CMK (cell line): ENCODE results near the gene CYBC1.

ENCODE experiments used
- DNase-seq: peaks from one replicate; pipeline ENCODE4 v3.0.0-alpha.2; 2010; ENCODE audit warnings: low read depth

CYBC1 gene

GRCh38 chr17:82450357-82451106 is at the start of gene CYBC1:
Gene CYBC1 (minus strand): TSS chr17:82450752. CDS start chr17:82449254, 1,498 bp downstream.
- peak; percentile 79 for DNase-seq

GRCh38 chr17:82497483-82498405 is 47.2 kb upstream of the CYBC1 start:
- DNase-seq, result no peak

DNA sequence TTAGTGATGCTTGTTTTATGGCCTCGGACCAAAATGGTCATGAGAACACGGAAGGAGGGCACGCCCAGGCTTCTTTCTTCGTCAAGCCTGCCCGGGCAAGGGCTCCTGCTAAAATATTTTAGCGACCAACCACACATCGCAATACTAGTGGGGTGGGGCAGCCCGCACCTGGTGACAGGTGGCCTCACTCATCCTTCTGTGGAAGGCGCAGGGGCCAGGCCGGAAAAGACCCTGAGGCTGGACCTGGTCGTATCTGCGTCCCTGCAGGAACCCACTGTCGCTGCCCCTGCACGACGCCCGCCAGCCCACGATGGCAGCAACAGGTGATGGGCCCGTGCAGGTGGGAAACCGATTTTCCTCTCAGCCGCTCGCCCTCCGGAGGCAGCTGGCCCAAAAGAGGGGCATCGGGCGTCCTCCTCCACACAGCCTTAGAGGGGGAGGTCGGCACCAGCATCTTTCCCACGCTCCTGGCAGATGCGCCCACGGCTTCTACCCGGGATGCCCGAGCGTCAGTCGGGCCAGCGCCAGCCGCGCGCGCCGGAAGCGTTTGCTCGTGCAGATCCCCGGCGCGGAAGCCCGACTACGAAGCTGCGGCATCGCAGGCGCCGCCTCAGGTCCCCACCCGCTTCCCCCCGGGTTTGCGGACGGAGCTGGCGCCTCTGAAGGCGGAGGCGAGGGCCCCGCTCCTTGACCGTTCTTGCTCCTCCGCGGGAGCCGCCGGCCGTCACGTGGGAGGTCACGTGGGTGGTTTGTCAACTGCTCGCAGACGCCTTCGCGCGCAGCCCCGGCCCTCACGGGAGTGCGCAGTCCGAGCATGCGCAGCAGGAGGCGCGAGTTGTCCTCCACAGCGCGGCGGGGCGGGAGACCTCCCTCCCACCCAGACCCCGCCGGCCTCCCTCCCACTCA is 46.2 kb upstream of the CYBC1 start:
- DNase-seq, result peak; percentile 95

- DNase-seq, result no peak
Observed at GRCh38 chr17:82495844-82496528, 45.4 kb upstream of the CYBC1 start.

- DNase-seq, result peak; percentile 99
Observed at GRCh38 chr17:82494236-82495055, 43.9 kb upstream of the CYBC1 start.

DNA sequence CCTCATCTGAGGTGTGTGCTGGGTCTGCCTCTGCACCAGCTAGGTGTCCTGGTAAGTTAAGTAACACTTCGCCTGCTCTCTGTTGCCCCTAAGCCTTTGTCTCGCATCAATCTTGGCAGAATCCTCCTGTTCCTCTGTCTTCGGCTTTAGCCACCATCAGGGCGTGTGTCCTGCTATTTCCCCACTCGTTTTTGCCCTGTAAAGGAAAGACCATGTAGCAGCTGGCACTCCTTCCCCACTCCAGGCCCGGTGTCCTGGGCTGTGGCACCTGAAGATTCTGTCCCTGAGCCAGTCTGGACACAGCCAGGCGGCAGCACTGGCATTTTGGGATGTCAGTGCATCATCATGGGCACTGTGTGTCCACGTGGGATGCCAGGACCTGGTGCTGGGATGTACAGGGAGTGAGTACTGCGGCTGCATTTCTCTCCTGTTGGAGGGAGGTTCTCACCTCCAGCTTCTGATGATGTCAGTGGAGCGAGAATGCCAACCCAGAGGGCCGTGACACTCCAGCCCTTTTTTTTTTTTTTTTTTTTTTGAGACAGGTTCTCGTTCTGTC is 42.8 kb upstream of the CYBC1 start:
- DNase-seq, result no peak

DNA sequence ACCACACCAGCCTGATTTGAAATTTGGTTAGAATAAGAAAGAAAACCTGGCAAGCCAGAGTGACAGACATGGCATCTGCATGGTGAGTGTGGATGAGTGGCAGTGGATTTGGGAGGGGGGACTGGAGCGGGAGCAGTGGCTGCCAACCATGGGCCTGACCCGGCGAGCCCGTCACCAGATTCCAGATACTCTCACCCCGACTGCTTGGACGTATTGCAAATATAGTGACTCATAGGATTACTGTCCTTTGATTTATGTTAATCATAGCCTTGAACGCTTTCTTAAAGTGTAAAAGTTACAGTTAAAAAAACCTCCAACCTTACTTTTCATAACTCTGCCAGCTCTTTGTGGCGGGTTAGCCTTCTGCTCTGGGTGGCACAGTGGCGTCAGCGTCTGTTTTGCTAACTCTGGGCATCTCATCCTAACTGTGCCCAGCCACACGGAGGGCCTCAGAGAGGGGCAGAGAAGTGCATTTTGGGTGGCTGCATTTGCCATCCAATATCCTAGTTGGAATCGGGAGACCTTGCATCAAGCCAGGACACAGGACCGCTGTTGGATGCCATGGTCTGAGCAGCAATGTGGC is 42.2 kb upstream of the CYBC1 start:
- DNase-seq, result no peak

DNA sequence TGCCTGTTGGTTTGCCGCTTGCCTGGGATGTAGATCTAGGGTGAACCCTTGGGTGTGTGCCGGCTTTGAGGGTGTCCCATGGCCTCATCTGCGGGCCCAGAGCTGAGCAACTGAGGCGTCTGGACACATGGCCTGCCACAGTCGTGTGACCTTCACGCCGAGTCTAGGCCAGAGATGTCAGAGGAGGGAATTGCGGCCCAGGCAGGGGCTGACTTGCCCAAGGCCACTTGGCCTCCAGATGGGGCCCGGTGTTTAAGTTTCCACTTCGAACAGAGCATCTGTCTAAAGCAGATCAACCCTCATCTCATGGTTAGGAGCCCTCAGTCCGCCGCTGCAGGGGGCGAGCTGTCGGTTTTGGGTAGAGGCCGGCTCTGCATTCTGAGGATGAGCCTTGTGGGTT is 41.0 kb upstream of the CYBC1 start:
- no peak for DNase-seq

GRCh38 chr17:82491196-82491530 is 40.6 kb upstream of the CYBC1 start:
- no peak for DNase-seq

DNA sequence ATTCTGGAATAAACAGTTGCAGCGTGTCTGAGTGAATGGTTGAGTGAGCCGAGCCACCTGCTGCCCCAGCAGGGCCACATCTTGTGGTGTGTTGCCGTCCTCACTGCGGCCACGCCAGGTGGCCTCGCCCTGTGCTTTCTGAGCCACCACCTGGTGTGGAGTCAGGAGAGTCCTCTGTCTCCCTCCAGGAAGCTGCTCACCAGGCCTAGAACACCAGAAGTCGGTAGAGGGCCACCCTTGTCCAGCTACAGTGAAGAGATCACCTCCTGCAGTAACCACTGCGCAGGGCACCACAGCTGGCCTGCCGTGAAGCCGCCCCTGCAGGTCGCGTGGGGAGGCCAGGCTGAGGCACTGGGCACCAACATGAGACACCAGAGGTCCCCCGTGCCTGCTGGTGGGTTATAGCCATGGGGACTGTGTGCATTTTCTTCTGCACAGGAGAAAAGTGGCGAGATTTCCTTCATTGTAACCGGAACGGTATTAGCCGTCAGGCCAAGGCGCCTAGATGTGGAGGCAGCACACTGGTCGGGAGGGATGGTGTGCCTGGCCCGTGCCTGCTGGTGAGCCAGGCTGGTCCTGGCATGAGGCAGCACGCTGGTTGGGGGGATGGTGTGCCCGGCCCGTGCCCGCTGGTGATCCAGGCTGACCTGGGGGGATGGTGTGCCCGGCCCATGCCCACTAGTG is 40.1 kb upstream of the CYBC1 start:
- no peak for DNase-seq

GRCh38 chr17:82489851-82490511 is 39.4 kb upstream of the CYBC1 start:
- DNase-seq, result no peak

GRCh38 chr17:82489117-82489516 is 38.6 kb upstream of the CYBC1 start:
- DNase-seq, result no peak

GRCh38 chr17:82487910-82488309 is 37.4 kb upstream of the CYBC1 start:
- DNase-seq, result no peak

- DNase-seq, result no peak
Observed at GRCh38 chr17:82486231-82487094, 35.9 kb upstream of the CYBC1 start.

- no peak for DNase-seq
Observed at GRCh38 chr17:82483836-82484235, 33.3 kb upstream of the CYBC1 start.

DNA sequence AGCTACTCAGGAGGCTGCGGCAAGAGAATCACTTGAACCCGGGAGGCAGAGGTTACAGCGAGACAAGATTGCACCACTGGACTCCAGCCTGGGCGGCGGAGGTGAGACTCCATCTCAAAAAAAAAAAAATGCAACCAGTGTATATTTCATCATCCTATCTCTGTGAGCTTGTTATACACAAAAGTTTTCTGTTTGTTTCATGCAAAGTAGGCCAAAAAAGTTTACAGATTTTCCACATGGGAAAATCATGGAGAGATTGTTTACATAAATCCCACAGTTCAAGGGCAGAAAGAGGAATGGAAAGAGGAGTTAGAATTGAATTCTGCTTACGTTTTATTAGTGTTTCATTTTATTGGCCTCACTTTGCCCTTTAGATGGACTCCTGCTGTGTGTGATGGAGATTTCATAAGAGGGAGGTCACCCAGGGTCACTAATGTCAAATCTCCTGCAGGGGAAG is 32.7 kb upstream of the CYBC1 start:
- no peak for DNase-seq

GRCh38 chr17:82480318-82480717 is 29.8 kb upstream of the CYBC1 start:
- DNase-seq, result no peak

GRCh38 chr17:82479602-82480001 is 29.1 kb upstream of the CYBC1 start:
- DNase-seq, result no peak
